Measurements from ENCODE around the gene IGF2BP3.
A peak's percentile ranks its signal among the peaks of the same experiment; 100 is the strongest.

Gene IGF2BP3

GRCh38 chr7:23372611-23373010, 97.7 kb downstream of the IGF2BP3 start:
- DNase-seq, result no peak

DNA sequence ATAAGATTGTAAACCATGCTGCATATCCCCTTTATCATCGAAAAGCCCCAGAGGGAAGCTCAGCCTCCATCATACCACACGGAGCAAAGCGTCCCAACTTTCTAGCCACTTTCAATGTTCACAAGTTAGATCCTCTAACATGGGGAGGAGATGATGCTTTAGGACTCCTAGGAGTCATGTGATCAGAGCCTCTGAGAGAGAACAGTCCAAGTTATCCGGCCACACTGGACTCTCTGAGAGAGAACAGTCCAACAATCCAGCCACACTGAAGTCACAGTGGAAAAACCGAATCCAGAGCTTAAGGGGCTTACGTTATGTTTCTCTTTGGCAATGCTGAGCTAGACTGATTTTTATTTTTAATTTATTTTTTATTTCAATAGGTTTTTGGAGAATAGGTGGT, 98.6 kb downstream of the IGF2BP3 start:
- DNase-seq, result no peak

DNA sequence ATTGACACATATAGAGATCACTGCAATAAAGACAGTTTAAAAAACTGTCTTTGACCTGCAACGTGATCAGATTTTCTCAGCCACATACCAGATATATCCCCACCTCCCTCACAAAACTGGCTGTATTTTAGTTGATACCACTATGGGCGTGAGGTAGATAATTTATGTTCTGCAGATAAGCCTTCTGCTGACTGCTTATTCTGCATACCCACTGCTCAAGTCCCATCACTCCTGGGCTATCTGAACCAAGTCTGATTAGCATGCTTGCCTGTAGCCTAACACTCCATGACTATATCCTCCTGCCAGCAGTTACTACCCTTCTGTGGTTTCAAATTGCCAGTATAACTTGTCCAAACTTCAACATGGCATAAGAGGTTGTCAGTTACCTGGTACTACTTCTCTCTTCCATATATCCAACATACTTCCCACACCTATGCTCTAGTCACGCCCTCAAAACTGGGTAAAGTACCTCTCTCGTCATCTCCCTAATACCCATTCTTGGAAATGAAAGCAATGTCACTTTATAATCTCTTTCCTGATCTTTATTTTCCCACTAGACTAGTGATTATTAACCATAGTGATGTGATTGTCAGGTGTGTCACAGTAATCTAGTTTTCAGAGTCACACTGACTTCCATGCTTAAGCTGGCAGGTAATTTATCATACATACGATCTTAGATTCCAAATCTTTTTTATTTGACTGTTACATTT, 100.4 kb downstream of the IGF2BP3 start:
- no peak for DNase-seq

- DNase-seq, result no peak
These were observed 101.2 kb downstream of the IGF2BP3 start for GRCh38 chr7:23369100-23369499.

DNA sequence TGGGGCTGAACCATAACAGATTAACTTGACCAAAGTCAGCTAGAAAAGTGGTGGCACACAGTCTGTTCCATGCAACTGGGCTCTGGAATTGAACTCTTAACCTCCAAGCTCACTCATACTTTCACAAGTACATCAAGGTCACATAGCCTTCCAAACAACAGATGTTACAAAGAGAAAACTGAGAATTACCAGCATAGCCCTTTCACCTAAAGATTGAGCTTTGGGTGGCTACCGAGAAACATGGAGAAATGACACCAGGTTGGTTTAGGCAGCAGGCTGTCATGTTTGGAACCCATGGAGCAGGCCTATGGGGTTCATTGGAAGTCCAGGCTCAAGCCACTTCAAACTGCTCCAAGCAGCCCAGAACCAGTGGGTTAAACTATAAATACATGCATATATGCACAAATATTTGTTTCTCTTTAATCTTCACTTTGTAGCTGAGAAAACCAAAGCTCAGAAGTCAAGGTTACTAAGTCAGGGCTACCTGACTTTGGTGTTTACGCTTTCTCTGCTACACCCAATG, 112.1 kb downstream of the IGF2BP3 start:
- DNase-seq, result no peak

DNA sequence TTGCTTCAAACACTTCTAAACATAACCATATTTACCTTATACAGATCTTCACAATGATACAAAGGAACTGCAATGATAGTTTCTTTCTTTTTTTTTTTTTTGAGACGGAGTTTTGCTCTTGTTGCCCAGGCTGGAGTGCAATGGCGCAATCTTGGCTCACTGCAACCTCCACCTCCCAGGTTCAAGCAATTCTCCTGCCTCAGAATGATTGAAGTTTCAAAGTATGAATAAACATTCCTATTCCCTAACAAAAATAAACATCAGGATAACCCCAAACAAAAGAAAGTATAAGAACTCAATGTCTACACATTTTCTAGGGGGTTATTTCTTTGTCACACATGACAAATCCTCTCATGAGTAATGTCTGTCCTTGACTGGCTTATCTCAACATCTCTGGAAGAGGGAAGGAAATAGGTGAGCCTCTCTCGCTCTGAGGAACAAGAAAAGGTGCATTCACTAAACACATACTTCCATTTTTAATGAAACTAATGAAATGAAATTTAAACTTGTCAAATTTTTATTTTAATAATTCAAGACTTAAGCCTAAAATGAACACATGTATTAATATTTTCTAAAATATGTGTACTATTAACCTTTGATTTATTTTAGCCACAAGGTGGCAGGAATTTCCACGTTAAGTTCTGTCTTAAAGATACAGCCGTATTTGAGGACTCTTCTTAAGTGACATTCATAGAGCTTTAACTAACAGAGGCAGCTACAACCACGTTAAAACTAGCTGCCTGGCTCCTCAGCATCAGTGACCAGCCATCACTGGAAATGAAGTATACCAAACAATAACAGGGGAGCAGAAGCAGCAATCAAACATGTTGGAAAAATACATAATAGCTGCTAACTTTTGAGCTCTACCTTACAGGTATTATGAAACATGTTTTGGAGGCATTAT, 112.8 kb downstream of the IGF2BP3 start:
- no peak for DNase-seq

- no peak for DNase-seq
These were observed 113.6 kb downstream of the IGF2BP3 start for GRCh38 chr7:23356726-23357125.

DNA sequence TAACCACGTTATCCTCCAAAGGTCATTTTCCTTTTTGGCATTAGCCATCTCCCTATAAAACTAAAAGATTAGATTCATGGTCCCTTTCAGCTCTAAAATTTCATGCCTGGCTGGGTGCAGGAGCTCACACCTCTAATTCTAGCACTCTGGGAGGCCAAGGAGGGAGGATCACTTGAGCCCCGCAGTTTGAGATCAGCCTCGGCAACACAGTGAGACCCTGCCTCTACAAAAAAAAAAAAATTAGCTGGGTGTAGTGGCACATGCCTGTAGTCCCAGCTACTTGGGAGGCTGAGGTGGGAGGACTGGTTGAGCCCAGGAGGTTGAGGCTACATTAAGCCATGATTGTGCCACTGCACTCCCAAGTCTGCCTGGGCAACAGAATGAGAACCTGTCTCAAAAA, 114.1 kb downstream of the IGF2BP3 start:
- no peak for DNase-seq

- no peak for DNase-seq
These were observed 117.1 kb downstream of the IGF2BP3 start for GRCh38 chr7:23353172-23353571.

DNA sequence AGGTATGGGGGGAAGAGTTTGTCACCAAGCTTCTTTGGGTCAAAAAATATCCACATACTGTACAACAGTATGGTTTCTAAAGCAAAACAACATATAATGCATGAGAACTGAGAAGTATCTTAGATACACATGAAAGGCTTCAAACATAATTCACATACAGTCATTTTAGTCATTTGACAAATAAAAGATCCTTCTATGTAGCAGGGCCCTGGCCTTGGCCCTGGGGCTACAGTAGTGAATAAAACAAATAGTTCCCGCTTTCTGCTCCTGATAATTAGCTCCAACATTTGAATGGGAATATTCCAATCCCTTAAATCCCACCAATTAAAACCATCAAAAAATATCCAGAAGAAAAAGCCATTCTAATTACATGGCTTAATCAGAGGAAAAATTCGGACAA, 119.8 kb downstream of the IGF2BP3 start:
- DNase-seq, result no peak

DNA sequence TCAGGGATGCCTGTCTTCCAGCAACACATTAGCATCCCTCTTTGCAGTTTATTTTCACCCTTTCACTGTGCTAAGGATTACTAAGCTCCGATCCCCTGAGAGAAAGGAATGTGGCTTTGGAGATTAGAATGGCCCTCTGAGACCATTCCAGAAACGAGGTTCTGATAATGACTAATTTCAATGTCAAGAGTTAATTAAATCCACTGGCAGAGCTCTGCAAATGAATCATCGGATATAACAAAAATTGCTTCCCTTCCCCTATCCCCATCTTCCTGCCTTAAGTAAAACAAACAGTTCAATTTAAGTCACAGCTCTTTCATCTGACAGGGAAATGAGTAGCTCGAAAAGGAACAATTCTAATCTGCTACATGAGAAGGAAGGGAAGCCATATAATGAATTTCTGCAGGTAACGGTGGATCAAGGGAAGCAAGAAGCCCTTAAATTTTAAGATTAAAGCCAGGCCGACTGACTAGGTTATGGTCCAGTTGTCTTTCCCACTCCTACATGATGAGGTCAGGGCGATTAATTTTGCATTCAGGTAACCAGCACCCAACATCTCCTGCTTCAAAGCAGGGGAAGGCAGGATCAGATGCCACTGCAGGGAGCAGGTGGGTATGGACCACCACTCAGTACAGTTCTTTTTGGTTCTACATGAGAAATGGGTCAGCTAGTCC, 120.7 kb downstream of the IGF2BP3 start:
- no peak for DNase-seq

- peak; percentile 61 for DNase-seq
These were observed 122.6 kb downstream of the IGF2BP3 start for GRCh38 chr7:23347682-23348180.

DNA sequence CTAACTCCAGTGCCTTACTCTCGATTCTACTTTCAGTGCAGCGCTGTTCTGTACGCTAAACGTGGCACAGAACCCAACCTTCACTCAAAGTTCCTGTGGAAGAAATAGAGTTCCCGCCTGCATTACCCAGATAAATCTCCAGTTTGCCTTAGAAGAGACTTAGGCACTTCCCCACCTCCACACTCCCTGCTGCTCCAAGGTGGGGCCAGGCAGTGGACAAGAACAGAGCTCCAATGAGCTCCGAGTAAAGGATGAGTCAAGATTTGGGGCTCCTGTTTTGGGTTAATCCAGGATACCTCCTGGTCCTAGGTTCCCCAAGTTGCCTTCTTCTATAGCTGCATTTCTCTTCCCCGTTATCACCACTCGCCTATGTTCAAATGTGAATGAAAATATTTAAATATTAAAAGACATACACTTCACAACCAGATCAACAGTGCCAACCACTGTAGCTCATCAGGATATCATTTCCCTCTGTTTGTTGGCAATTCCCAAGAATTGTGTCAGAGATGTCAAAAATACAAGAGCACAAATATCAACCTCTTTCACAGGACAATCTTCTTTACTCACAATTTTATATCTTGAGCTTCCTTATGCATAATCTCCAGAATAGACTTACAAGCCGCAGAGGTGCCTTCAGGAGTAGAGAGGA, 123.1 kb downstream of the IGF2BP3 start:
- DNase-seq, result no peak

GRCh38 chr7:23346316-23346715, 124.0 kb downstream of the IGF2BP3 start:
- DNase-seq, result peak; percentile 13

DNA sequence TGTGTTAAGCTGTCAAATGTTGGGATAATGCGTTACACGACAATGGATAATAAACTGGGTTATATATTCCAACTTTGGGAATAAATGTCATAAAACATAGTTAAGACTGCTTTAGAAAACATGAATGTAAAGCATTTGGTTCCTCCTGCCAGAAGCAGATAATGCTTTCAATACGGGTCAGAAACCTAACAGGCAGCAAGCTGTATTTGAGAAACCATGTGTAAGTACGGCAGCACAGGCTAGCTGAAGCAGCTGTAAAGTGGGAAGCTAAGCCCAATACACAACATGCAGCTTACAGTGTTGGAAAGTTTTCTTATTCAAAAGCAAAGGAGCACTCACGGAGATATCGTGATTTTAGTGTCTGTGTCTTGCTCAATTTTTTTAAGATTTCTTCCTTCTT, 124.7 kb downstream of the IGF2BP3 start:
- no peak for DNase-seq

- no peak for DNase-seq
These were observed 126.3 kb downstream of the IGF2BP3 start for GRCh38 chr7:23343806-23344475.

GRCh38 chr7:23343102-23343501, 127.2 kb downstream of the IGF2BP3 start:
- DNase-seq, result no peak

DNA sequence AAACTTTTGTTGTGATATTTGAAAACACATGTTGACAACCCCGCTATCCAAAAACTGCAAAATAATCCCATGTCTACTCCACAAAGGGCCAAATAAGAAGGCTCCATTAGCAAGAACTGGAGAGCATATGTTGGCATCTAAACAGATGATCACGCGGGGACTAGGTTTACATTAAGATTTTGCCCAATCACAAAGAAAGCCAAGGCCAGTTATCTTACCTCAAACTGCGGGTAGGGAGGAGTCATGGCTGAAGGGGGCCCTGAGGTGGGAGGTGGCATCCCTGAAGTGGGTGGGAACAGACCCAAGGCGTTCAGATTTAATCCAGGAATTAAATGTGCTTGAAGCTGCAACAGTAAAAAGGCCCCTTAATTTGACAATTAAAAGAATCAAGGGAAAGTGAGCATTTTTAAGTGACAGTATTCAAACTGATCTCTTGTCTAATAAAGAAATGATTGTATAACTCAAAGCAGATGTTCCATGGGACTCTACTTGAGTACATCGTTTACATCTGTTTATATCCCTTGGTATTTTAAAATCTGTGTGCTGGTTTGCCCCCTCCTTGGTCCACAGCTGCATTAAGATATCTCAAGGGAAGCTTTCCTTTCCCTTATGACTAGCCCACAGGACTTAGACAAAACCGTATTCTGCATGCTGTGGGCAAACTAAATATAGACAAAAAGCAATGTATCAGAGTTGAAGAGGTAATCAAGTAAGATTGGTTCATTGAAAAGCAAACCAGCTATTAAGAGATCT, 128.3 kb downstream of the IGF2BP3 start:
- DNase-seq, result no peak

DNA sequence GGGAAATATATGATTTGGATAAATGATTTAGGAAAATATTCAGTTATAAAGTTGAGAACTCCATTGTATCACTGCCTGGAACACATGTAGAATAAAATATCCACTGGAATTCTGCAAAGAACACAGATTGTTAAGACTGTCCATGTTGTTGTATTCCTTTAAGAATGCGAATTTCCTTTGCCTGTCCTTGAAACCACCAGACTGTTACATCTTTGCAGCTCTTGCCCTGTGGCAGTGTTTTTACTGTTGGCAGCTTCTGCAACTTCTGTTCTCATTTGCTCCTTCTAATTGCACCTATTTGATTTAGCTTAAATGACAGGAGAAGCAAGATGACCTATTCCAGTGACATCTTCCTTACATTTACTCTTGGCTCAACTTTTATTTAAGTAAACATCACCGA, 131.4 kb downstream of the IGF2BP3 start:
- no peak for DNase-seq

- DNase-seq, result no peak
These were observed 131.9 kb downstream of the IGF2BP3 start for GRCh38 chr7:23338439-23338838.

- DNase-seq, result no peak
These were observed 132.9 kb downstream of the IGF2BP3 start for GRCh38 chr7:23337374-23337773.

Data from MV-4-11 (cell line).